ENCODE measurements around the gene RBBP6.
A peak's percentile ranks its signal among the peaks of the same experiment; 100 is the strongest.
"Not testable (repeated sequence)": the region's sequence is repeated elsewhere in the genome, so short reads cannot be mapped to it uniquely, and the experiment has no call there.

RBBP6 gene

DNA sequence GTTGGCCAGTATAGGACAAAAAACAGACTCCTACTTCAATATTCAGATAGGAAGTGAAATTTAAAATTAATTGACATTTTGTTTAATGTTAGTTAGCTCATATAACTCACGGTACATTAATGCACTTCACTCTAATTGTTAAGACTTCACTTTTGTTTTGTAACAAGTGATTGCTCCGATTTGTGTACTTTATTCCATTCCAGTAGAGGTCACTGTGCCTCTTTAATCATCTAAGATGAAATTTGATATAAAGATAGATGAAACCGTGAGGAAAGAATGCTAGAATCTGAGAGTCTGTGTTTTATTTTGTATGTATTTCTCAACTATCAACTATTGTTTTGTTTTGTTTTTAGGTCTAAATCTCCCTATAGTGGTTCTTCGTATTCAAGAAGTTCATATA lies 29.0 kb downstream of the RBBP6 start:
- DNase-seq (ENCODE audit: low read depth in 2 of 2): no peak

GRCh38 chr16:24571096-24571495 lies 31.7 kb downstream of the RBBP6 start:
- no peak for DNase-seq (ENCODE audit: low read depth in 2 of 2)

DNA sequence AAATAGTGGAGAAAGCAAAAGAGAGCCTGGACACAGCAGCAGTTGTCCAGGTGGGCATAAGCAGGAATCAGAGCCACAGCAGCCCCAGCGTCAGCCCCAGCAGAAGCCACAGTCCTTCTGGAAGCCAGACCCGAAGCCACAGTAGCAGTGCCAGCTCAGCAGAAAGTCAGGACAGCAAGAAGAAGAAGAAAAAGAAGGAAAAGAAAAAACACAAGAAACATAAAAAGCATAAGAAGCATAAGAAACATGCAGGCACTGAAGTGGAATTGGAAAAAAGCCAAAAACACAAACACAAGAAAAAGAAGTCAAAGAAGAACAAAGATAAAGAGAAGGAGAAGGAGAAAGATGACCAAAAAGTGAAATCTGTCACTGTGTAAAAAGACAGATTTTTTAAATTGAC lies 32.7 kb downstream of the RBBP6 start:
- no peak for DNase-seq (ENCODE audit: low read depth in 2 of 2)

DNA sequence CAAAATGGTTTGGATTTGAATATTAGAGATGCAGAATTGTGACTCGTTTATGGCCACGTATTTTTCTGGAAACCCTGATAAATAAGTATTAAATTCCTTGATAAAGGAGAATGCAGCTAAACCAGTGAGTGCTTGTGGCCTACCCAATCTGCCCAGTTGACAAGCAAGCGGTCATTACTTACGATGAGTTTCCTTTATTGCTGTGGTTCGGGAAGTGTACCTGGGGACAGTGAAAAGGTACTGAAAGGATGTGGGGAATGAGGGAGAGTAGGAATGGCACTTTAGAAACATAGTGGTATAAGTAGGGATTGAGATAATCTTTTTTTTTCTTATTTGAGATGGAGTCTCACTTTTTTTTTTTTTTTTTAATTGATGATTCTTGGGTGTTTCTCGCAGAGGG lies 33.8 kb downstream of the RBBP6 start:
- DNase-seq (ENCODE audit: low read depth in 2 of 2): no peak

- not testable (repeated sequence) for DNase-seq (ENCODE audit: low read depth in 2 of 2)
Measured at GRCh38 chr16:24574515-24575485, 35.4 kb downstream of the RBBP6 start.

DNA sequence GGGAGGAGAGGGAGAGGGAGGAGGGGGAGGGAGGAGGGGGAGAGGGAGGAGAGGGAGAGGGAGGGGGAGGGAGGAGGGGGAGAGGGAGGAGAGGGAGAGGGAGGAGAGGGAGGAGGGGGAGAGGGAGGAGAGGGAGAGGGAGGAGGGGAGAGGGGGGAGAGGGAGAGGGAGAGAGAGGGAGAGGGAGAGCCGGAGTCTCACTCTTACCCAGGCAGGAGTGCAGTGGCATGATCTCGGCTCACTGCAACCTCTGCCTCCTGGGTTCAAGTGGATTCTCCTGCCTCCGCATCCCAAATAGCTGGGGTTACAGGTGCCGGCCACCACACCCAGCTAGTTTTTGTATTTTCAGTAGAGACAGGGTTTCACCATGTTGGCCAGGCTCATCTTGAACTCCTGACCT lies 36.4 kb downstream of the RBBP6 start:
- not testable (repeated sequence) for DNase-seq (ENCODE audit: low read depth in 2 of 2)

DNA sequence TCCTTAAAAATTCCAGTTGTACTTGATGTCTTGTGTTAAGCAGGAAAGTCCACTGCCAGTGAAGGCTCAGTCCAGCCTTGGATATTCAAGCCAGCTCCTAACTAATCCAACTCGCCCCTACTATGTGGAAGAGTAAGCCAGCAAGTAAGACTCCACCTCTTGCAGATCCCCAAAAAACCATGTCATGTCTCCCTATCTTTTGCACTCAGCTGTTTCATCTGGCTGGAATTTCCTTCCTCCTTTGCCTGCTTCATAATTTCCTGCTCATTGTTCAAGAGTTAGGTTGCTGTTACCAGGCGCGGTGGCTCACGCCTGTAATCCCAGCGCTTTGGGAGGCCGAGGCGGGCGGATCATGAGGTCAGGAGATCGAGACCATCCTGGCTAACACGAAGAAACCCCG lies 37.8 kb downstream of the RBBP6 start:
- no peak for DNase-seq (ENCODE audit: low read depth in 2 of 2)

GRCh38 chr16:24580665-24581064 lies 41.3 kb downstream of the RBBP6 start:
- DNase-seq (ENCODE audit: low read depth in 2 of 2): no peak

- DNase-seq (ENCODE audit: low read depth in 2 of 2): no peak
Measured at GRCh38 chr16:24583494-24583893, 44.1 kb downstream of the RBBP6 start.

DNA sequence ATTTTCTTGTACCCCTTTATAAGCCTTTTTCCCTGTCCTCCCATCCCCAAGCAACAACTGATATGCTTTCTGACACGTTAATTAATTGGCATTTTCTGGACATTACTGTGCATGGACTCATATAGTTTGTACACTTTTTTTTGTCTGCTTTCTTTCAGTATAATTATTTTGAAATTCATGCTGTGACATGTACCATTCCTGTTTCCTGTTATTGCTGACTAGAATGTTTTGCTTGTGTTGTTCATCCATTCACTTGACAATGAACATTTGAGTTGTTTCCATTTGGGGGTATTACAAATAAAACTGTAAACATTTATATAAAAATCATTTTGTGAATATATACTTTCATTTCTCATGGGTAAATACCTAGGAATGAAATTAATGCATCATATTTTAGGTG lies 50.6 kb downstream of the RBBP6 start:
- DNase-seq (ENCODE audit: low read depth in 2 of 2): no peak

DNA sequence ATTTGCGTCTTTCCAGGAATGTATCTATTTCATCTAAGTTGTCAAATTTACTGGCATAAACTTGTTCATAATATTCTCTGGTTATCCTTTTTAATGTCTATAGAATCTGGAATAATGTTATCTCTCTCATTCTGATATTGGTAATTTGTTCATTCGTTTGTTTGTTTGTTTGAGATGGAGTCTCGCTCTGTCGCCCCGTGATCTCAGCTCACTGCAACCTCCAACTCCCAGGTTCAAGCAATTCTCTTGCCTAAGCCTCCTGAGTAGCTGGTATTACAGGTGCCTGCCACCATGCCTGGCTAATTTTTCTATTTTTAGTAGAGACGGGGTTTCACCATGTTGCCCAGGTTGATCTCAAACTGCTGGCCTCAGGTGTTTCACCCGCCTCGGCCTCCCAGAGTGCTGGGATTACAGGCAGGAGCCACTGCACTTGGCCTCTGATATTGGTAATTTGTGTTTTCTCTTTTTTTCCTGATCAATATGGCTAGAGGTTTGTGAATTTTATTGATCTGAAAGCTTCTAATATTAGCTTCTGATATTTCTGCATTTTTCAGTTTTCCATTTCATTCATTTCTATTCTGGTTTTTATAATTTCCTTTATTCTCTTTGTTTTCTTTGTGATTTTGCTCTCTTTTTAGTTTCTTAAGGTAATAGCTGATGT lies 59.5 kb downstream of the RBBP6 start:
- DNase-seq (ENCODE audit: low read depth in 2 of 2): no peak

GRCh38 chr16:24609417-24609739 lies 70.0 kb downstream of the RBBP6 start:
- no peak for DNase-seq (ENCODE audit: low read depth in 2 of 2)

DNA sequence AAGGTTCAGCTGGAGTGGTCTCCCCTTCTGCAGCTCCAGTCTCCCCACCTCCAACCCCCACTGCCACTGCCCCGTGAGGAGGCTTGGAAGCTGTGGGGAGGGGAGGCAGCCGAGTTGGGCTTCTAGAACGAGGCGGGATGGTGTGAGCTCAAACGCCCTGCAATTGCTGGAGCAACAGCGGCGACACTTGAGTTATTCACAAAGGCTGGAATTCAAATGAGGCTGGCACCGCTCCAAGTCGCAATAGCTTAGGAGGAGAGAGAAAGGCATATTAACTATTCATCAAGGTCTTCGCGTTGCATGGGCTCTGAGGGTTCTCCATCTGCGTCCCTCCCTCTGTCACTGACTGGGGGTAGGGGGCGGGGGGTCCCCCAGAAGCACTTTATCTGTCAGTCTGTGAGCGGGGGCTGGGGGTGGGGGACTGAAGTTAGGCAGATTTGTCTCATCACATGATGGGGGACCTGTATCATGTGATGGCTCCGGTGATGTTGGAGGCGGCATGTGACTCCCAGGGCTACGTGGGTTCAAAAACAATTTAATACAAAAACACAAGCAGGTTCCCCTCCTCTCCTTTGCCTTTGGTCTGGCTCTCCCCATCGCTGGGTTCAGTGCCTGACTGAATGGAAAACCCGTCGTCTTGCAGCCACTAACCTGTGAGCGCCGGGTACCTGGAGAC lies 70.5 kb downstream of the RBBP6 start:
- DNase-seq (ENCODE audit: low read depth in 2 of 2): peak; percentile 5 to 8

- no peak for DNase-seq (ENCODE audit: low read depth in 2 of 2)
Measured at GRCh38 chr16:24610416-24610755, 71.0 kb downstream of the RBBP6 start.

DNA sequence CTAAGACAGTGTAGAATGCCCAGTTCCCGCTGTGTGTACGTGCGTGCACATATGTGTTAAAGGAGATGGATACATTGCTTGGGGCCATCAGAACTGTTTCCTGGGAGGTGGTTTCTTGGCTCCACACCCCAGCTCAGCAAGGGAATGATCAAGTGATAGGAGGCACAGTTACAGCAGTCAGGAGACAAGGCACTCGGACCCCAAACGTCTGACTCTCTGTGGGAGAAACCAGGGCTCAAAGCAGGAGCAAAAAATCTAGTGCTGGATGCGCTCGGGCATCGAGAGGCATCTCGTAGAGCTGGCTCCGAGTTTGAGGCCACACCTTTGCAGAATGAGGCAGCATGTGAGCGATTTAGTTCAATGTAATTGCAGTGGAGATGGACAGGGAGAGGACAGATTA lies 71.9 kb downstream of the RBBP6 start:
- no peak for DNase-seq (ENCODE audit: low read depth in 2 of 2)

DNA sequence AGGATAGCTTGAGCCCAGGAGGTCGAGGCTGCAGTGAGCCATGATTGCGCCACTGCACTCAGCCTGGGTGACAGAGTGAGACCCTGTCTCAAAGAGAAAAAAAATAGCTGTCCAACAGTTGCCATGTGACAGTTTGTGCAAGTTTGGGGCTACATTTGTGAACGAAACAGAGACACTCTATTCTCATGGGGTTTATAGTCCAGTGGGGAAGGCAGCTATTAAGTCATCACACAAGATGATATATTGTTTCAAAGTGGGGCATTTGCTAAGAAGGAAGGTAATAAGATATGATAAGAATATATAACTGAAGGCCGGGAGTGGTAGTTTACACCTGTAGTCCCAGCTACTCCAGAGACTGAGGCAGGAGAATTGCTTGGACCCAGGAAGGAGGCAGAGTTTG lies 73.3 kb downstream of the RBBP6 start:
- DNase-seq (ENCODE audit: low read depth in 2 of 2): no peak

DNA sequence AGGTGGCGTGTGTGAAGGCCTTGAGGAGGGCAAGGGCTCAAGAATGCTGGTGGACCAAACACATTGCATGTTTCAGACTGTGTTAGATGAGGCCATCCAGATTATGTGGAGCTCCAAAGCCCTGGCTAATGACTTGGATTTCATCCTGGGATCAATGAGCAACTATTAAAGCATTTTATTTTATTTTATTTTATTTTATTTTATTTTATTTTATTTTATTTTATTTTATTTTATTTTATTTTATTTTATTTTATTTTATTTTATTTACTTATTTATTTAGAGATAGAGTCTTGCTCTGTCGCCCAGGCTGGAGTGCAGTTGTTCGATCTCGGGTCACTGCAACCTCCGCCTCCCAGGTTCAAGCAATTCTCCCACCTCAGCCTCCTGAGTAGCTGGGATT lies 73.9 kb downstream of the RBBP6 start:
- DNase-seq (ENCODE audit: low read depth in 2 of 2): not testable (repeated sequence)

DNA sequence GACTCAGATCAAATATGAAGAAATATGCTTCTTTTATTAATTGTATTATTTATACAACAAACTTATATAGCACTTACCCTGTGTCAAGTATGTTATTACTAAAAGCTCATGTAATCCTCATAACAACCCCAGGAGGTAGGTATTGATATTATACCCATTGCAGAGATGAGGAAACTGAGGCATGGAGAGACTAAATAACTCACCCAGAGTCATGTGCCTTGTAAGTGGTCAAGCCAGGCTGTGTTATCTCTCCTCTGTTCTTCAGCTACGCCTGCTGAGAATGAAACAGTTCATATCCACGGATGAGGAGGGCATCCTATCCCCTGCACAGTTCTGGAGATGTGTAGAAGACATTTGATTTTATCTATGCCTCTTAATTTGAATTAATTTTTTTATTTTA lies 78.1 kb downstream of the RBBP6 start:
- no peak for DNase-seq (ENCODE audit: low read depth in 2 of 2)

All from activated CD4-positive, alpha-beta T cell treated with anti-CD3 and anti-CD28 coated beads for 24 hours (primary cell).